GM18907 (cell line): ENCODE results near the gene PIGC.

Source experiments
- ATAC-seq: cut with Tn5 transposase; IDR thresholded peaks from one replicate; pipeline ENCODE4 v1.9.1; 2021; ENCODE audit warnings: mild to moderate bottlenecking, moderate library complexity; ENCODE audit not compliant: unreplicated experiment

Gene PIGC

DNA sequence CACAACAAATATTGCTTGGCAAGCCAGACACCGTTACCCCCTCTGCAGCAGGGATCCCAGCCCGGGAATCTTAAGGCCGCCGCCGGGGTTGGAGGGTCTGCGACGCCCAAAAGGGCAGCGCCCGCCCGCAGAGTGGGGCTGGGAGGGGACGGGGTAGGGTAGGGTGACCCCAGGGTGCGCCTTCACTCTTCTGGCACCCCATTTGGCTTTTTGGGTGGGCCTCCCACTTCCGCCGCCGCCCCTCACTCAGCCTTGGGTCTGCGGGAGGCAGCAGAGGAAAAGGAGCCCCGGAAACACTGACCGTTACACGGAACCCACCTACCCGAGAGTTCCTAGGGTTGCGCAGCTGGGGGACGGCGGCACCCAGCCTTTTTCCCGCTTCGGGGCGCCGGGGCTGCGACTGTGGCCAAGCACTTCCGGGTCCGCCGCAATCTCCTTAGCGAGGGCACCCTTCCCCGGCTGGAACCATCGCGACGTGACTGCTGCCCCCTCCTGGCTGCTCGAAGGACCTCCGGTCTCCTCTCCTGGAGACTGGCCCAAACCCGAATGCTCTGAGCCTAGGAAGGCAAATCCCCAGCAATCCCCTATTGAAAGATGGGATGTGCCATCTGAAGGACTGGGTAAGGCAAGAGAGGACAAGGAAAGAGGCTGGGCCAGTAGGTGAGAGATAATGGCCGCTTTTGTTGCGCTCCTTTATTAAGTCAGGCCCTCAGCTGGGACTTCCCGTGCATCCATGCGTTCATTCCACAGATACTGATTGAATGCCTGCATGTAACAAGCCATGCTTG, at the start of gene PIGC:
TSS of gene PIGC (minus strand) at position 404 of the 788 bp plus-strand sequence. CDS start 1,447 bp downstream, outside the sequence.
- ATAC-seq, result peak; percentile 100

DNA sequence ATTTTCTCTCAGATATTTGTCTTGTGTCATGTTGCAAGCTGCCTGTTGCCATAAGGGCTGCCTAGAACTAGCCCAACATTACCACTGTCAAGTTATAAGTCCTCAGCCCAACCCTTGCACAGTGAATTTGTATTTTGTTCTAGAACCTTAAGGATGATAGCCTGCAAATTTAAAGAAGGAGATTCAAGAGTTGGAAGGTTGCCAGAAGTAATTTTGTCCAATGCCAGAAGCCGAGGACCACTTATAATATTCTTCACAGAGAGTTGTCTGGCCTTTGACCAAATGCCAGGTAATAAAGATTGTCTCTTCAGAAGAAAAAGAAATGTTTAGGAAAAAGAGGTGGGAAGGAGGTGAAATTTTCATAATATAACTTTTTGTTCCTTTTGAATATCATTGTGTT, 48.6 kb upstream of the PIGC start:
- ATAC-seq, result no peak

DNA sequence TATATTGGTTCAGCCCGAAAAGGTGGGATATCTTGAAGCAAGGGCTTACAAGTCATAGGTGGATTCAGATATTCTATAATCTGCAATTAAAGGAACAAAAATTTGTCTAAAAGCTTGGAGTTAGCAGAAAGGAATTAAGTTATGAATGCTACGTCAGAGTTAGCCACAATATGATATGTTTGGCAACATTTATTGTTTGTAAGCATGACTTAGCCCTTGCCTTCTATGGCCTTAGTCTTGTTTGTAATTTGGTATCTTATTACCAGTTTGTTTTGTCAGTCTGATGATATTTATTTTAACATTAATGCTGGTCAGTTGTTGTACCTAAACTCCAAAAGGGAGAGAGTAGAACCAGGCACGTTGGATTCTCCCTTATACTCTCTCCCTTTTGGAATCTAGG, 46.0 kb upstream of the PIGC start:
- ATAC-seq, result no peak

DNA sequence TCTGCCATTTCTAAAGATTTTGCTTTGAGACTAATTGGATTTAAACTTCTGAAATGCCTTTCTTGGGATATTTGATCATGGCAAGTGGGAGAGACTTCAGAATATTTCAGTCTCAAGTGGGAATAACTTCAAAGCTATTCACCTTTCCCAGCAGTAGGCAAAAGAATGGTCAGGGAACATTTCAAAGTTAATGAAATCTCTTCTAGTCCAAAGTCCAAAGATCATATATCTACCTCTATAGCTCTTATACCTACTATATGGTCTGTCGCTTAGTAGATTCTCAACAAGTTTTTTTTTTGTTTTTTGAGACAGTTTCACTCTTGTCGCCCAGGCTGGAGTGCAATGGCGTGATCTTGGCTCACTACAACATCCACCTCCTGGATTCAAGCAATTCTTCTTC, 44.5 kb upstream of the PIGC start:
- no peak for ATAC-seq

DNA sequence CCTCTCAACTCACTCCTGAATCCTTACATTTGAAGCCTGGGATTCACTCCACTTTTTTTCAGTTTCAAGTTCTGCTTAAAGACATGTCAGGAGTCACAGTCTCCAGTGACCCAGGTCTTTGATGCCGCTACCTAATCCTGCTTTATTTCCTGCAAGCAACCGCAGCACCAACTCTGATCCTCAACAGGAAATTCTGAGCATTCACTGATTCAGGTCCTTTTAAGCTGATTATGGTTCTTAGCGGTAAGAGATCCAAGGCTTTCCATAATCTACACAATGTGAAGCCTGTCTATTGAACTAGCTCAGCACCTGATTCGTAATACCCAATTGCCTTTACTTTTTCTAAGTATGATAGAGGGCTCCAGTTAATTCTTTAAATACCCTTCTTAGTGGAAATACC, 43.7 kb upstream of the PIGC start:
- no peak for ATAC-seq

DNA sequence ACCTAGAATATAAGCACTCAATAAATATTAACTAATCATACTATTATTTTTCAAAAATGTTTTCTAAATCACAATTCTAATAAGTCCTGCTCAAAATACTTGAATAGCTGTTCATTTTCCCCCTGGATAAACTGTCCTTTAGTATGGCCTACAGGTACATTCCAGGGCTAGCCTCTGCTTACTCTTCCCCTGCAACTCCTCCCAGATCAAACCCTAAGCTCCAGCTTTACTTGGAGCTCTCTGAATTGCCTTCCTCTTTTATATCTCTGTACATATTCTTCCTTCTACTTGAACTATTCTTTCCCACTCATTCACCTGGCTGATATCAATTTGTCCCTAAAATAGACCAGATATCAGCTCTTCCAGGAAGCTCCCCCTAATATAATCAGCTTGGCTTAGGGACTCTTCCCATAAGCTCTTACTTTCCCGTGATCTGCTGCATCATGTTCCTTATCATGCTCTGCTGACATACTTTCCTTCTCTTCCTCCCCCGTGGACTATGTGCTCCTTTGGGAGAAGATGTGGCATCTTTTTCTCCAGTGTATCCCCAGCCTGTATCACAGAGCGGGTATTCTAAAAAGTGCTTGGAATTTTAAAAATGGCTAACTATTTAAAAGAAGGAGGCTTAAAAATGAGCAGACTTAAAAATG, 43.1 kb upstream of the PIGC start:
- no peak for ATAC-seq

DNA sequence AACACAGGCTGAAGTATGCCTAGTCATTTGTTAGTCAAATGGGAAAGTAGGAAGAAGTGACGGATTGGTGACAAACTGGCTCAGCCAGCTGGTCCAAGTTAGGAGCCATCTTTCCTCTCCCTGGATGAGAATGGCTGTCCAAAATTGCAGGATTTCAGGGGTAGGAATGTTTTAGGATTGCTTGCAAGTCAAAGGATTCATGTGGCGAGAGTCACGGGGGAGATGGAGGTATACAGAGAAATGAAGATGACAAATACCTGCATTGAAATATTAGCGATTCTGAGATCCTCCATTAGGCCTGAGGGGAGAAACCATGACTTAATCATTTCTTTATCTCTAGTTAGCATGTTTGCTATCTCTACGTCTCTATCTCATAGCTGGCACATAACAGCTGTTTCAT, 41.8 kb upstream of the PIGC start:
- no peak for ATAC-seq

DNA sequence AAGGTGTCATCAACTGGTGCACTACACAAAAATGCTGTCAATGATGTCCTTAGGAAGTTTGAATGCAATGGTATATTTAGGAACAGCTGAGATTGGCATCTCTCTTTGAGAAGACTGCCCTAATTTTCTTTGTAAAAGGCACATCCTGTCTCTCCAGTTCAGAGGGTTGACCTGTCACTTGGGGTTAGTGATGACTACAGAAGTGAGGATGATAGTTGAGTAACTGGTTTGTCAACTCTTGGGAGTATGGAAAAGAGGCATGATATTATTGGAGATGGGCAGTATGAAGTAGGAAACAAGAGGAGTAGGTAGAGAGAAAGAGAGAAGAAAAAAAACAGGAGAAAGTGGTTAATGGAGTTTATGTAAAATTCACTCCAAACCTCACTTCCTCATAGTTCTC, 40.4 kb upstream of the PIGC start:
- no peak for ATAC-seq

DNA sequence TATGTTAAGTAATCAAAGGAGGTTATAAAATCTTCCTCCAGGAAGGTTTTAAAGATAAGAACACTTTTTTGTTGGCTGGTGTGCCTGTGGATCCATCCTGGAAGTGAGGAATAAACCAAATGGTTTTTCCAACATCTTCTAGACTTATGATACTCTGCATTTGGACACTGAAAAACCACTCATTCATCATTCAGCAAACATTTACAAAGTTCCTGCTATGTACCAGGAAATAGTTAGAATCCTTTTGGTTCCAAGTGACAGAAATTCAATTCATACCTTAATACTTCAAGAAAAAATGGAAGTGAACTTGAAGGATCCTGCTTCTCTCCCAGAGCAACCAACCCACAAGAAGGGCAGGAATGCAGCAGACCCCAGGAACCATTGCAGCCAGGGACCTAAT, 39.6 kb upstream of the PIGC start:
- ATAC-seq, result no peak

DNA sequence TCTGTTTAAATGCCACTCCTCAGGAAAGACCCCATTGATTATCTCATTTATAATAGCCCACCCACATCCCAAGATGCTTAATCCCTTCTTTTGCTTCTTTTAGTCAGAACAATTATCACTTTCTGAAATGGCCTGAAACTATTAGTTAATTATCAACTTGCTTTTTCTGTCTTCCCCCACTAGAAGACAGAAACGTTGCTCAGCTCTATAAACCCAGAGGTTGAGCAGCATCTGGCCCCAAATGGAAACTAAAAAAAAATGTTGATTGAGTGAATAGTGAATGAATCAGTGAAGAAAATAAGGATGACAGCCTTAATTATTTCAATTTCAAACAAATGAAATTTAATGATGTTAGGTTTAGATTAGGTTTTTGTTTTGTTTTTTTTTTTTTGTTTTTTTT, 38.2 kb upstream of the PIGC start:
- ATAC-seq, result no peak

DNA sequence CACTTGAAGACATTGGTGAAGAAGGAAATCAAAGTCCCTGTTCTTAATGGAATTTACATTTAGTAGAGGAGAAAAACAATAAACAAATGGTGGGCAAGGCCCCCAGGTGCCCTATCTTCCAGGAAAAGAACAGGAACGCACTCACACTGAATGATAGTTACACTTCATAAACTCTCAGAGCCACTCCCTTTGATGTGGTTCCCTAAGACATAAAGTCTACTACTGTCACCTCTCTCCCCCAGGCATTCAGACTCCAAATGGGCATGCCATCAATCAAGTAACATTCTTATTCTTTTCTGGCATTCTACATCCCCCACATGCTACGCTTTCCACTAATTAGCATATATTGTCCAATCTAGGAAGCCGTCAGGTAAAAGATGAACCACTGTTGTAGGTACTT, 36.6 kb upstream of the PIGC start:
- no peak for ATAC-seq

DNA sequence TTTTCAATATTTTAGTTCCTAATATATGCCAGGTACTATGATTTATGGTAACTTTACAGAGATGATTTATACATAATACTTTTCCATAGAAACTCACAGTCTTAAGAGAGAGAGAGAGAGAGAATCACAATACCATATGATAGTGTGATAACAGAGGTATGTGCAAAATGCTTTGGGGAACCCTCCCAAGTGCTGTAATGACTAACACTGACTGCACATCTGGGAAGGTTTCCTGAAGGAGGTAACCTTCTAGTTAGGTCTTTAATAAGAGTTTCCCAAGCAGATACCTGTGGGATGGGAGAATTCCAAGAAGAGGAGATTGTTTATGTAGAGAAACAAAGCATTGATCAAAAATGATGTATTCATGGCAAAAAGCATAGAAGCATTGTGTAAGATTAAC, 34.6 kb upstream of the PIGC start:
- no peak for ATAC-seq

DNA sequence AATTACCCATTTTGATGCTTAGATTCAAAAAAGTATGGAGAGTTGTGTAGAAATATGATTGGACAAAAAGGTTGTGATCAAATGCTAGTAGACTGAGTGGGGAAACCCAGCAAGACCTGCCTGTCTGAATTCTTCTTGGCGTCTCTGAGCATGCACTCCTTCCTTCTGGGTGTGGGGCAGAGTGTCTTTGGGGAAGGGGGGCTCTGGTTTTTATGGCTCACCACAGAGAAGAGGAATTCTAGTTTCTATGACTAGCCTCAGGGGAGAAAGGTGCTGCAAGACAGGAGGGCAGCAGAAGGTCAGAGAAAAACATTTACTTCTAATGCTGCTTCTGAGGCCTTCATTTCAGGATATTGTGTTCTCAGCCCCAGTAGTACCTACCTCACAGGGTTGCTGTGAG, 33.9 kb upstream of the PIGC start:
- ATAC-seq, result no peak

DNA sequence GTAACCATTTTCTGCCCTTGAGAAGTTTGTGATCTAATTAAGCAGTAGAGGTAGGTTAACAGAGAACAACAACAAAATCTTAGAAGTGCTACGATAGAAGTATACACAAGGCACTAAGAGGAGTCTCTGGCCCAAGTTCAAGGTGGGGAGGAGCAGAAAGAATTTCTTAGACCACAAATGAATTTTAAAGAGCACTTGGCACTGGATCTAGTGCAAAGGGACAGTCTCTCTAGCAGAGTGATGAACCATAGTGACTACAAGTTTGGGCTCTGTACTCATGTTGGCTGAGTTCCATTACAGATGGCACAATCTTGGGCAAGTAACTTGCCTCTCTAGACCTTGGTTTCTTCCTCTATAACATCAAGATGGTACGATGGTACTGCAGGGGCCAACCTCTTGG, 33.3 kb upstream of the PIGC start:
- no peak for ATAC-seq

DNA sequence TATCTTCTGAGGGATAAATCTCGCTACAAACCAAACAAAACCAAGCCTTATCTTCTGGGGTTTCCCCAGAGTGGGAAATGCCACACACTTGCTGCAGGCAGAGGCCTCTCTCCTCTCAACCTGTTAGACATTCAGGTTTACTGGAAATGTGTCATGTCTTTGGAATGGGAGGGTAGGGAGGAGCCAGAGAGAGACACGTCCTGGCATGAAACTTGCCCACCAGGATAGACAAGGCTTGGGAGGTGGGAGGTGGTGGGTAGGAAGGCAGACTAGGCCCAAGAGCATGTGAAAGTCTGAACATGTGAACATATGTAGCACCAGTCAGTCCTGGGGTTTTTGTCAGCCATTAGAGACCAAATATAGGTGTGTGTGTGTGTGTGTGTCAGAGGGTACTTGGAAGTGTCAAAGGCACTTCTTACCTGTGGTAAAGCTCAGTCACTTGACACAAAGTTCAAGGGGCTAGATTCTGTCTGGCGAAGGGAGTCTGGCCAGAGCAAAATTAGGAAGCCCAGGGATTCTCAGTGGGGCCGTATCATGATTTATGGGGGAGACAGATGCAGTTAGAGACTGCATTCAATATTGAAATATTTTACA, 32.4 kb upstream of the PIGC start:
- no peak for ATAC-seq

DNA sequence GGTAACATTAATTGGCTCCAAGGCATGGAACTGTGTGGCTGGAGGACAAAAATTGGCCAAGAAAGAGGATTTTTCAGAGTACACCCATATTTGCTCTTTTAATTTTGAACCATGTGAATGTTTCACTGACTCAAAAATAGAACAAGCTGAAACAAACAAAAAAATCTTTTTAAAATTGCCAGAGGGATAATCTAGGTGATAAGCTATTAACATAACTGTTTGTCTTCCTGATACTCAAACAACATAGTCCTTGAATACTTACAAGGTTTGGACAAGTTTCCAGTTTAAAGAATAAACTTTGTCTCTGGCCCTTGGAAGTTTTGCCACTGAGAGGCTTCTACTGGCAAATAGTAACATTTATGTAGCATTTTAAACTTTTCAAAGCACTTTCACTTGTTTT, 30.0 kb upstream of the PIGC start:
- no peak for ATAC-seq

DNA sequence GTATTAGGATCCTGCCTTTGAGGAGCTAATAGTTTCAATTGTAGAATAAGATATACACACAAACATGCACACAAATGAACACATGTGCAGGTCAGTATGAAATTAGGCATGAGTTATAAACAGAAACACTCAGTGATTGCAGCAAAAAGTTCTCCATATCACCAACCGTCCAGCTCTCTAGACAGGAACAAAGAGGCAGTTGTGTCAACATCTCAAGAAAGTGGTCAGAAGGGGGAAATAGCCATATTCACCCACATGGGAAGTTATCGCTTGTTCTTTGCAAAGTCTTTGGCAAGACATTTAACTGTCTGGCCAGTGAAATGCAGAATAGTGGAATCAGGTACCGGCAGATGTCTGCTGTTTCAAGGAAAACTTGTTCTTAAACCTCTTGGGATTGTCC, 29.4 kb upstream of the PIGC start:
- ATAC-seq, result no peak

DNA sequence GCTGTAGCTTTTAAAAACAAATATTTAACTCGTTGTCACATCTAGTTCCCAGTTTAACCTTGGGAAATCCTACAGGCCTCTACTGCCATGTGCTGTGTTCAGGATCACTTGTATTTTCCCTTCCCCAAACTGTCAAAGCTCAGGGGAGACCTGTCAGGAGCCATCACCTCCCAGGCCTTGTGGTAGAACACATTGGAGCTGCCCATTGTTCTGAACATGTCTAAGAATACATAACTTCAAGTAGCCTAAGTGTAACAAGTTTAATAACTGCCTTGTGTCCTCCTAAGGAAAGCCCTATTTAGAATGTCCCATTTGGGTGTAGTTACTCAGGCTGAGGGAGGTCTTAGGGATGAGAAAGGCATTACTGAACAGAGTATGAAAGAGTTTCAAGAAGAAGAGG, 28.6 kb upstream of the PIGC start:
- ATAC-seq, result no peak

DNA sequence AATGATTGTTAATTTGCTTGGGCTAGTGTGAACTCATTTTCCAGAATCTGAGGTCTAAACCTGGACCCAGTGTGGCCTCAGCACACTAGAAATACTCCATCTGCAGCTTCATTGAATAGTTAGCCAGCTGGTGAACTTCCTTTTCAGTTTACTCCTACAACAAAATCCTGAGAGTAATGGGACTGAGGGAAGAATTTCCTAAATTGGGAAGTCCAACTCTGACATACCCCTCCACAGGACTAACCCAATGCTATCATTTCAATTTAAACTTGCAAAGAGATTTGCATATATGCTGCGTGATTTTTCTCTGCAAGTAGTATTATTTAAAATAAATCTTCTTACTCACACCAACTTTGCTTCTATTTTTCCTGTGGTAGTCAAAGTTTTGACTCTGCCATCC, 27.8 kb upstream of the PIGC start:
- no peak for ATAC-seq

DNA sequence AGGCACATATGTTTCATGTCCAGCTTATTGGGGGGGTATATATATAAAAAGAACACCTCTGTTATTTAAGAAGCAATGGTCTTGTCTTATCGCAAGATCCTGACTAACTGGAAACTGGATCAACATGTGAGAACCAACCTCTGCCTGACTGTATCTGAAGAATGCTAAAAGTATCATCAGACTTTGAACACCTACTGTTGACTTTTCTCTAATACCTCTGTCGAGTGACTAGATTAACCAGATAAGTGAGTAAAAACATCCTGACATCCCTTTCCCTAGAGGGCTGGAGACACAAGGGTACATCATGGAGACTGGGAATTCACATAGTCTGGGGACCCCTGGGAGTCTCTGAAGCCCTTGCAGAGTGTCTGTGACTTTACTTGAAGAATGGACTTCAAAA, 26.3 kb upstream of the PIGC start:
- ATAC-seq, result no peak

DNA sequence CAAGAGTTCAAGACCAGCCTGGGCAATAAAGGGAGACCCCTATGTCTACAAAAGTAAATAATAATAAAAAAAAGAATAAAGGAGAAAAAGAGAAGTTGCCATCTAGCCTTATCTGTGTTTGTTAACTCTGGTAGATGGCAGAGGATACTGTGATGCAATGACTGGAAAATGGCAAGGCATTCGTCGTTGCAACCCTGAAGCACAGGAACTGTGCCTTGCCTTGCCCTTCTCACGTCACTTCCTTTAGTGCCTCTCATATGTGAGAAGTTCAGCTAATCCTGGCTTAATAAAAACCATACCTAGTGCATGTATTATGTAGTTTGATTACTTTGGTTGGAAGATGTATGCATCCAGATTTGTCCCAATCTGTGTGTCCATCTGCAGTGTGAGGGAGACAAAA, 25.8 kb upstream of the PIGC start:
- ATAC-seq, result no peak

DNA sequence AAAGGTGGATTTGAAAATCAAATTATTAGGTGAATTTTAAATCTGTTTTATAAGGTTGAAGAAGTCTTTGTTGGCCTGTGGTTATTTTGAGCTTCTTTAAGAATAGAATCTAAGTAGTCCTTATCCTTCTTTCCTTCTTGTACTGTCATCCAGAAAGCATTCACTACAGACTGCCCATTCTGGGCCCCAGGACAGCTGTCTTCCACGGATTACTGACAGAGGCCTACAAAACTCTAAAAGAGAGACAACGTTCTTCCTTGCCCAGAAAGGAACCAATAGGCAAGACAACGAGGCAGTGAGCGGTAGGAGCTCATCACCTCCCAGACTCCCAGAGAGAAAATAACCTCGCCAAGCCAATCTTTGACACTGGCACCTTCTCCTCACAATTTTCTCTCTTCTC, 24.4 kb upstream of the PIGC start:
- no peak for ATAC-seq
